MM.1S (cell line): ENCODE measurements around the gene SSC4D.

ENCODE experiments used
- EZH2 ChIP-seq: fragments of 300-600 bp; sonication (generic); optimal IDR thresholded peaks from 2 replicates; pipeline ENCODE3; 2017; ENCODE audit warnings: low read depth, mild to moderate bottlenecking, antibody characterized with exemption, low read length, mixed read lengths
- TF ChIP-seq, protein P1 (sequence below): fragments of 300-600 bp; sonication (generic); IDR thresholded peaks from 2 replicates; pipeline ENCODE4 v1.5.1; 2016; ENCODE audit warnings: antibody characterized with exemption, low read length, mixed read lengths

DNA sequence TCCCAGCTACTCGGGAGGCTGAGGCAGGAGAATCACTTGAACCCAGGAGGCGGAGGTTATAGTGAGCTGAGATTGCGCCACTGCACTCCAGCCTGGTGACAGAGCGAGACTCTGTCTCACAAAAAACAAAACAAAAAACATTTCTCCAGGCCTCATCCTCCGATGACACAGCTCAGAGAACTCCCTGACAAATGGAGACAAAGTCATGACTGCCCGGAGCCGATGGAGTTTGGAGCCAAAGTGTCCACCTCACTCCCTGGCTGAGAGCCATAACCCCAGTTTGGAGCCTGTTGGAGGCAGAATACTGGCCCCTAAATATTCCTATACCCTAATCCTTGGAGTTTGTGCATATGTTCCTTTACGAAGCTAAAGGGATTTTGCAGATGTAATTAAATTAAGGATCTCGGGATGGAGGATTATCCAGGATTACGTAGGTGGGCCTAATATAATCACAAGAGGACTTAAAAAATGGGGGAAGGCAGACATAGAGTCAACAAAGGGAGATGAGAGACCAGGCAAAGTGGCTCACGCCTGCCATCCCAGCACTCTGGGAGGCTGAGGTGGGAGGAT is 22.7 kb downstream of the SSC4D start:
- TF ChIP-seq, protein P1, sequence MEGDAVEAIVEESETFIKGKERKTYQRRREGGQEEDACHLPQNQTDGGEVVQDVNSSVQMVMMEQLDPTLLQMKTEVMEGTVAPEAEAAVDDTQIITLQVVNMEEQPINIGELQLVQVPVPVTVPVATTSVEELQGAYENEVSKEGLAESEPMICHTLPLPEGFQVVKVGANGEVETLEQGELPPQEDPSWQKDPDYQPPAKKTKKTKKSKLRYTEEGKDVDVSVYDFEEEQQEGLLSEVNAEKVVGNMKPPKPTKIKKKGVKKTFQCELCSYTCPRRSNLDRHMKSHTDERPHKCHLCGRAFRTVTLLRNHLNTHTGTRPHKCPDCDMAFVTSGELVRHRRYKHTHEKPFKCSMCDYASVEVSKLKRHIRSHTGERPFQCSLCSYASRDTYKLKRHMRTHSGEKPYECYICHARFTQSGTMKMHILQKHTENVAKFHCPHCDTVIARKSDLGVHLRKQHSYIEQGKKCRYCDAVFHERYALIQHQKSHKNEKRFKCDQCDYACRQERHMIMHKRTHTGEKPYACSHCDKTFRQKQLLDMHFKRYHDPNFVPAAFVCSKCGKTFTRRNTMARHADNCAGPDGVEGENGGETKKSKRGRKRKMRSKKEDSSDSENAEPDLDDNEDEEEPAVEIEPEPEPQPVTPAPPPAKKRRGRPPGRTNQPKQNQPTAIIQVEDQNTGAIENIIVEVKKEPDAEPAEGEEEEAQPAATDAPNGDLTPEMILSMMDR, result no peak
- no peak for TF ChIP-seq EZH2
